Lower lobe of right lung (tissue), 2 donors: ENCODE results near the gene RRAS. TPM values are rescaled to one million over a fixed set of nuclear protein-coding genes. Genes with fewer than 3 reads are reported as not detected.

Experiments
- ATAC-seq, 2 donors: fragments of 200-7000 bp; cut with Tn5 transposase; one replicate each; pipeline ENCODE4 v1.9.1; 2020 to 2022; ENCODE audit warnings: mild to moderate bottlenecking in 2 of 2, moderate library complexity in 2 of 2
- DNase-seq: peaks from one replicate; pipeline ENCODE4 v3.0.0-alpha.2; 2020
- H3K27ac ChIP-seq: fragments of 200-600 bp; one replicate; pipeline ENCODE4 v1.8.0; 2022
- H3K27me3 ChIP-seq: fragments of 200-600 bp; one replicate; pipeline ENCODE4 v1.8.0; 2022; ENCODE audit warnings: low read depth
- H3K36me3 ChIP-seq: fragments of 200-600 bp; one replicate; pipeline ENCODE4 v1.8.0; 2022; ENCODE audit warnings: mild to moderate bottlenecking
- H3K4me1 ChIP-seq: fragments of 200-600 bp; one replicate; pipeline ENCODE4 v1.8.0; 2022
- H3K4me3 ChIP-seq: fragments of 200-600 bp; one replicate; pipeline ENCODE4 v1.8.0; 2022; ENCODE audit warnings: mild to moderate bottlenecking
- H3K9me3 ChIP-seq: fragments of 200-600 bp; one replicate; pipeline ENCODE4 v1.8.0; 2022
- intact Hi-C: fragments of 100-400 bp; cut with DNase I; formaldehyde crosslinking; loops from one replicate; pipeline ENCODE4 v1.11.0; 2022
- total RNA-seq: library from RNA; stranded (reverse); fragmentation: NEBNext Ultra II Directional; extraction: Animal tissue kit (Norgen Biotek cat#: 25700); gene quantifications from one replicate; pipeline ENCODE4 v1.2.1, GENCODE V29; 2021
- TF ChIP-seq, protein P1 (sequence below): fragments of 200-600 bp; IDR thresholded peaks from one replicate; pipeline ENCODE4 v1.8.0; 2022; ENCODE audit warnings: antibody characterized with exemption, mild to moderate bottlenecking
- donor health status: DM: no; HTN: yes; CAD: no; lungs with severe emphysema.

The RRAS gene
- total RNA-seq, 1 donor from 2014 or later: 114 TPM

- intact Hi-C loops: no loop called here
- ATAC-seq: no peak
- DNase-seq: no peak
- peaks cover 92% of the 10 kb centered on the region for H3K36me3 ChIP-seq
- no peak overlapping the region for H3K27ac ChIP-seq
- H3K4me3 ChIP-seq: no peak overlapping the region
- H3K9me3 ChIP-seq: no peaks in the 10 kb centered on the region
- H3K27me3 ChIP-seq: no peaks in the 10 kb centered on the region
- H3K4me1 ChIP-seq: no peaks in the 10 kb centered on the region
- TF ChIP-seq, protein P1, sequence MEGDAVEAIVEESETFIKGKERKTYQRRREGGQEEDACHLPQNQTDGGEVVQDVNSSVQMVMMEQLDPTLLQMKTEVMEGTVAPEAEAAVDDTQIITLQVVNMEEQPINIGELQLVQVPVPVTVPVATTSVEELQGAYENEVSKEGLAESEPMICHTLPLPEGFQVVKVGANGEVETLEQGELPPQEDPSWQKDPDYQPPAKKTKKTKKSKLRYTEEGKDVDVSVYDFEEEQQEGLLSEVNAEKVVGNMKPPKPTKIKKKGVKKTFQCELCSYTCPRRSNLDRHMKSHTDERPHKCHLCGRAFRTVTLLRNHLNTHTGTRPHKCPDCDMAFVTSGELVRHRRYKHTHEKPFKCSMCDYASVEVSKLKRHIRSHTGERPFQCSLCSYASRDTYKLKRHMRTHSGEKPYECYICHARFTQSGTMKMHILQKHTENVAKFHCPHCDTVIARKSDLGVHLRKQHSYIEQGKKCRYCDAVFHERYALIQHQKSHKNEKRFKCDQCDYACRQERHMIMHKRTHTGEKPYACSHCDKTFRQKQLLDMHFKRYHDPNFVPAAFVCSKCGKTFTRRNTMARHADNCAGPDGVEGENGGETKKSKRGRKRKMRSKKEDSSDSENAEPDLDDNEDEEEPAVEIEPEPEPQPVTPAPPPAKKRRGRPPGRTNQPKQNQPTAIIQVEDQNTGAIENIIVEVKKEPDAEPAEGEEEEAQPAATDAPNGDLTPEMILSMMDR: no peak
Measured at GRCh38 chr19:49654581-49654980, 14.6 kb upstream of the RRAS start.

GRCh38 chr19:49653466-49653806 is 13.5 kb upstream of the RRAS start:
- DNase-seq (no peak), ATAC-seq (no peak)
- H3K4me1 ChIP-seq: no peaks in the 10 kb centered on the region
- peaks cover 92% of the 10 kb centered on the region for H3K36me3 ChIP-seq
- H3K4me3 ChIP-seq: no peak overlapping the region
- no peaks in the 10 kb centered on the region for H3K27me3 ChIP-seq
- intact Hi-C loops: no loop called here
- H3K27ac ChIP-seq: no peak overlapping the region
- TF ChIP-seq, protein P1: no peak
- H3K9me3 ChIP-seq: no peaks in the 10 kb centered on the region

DNA sequence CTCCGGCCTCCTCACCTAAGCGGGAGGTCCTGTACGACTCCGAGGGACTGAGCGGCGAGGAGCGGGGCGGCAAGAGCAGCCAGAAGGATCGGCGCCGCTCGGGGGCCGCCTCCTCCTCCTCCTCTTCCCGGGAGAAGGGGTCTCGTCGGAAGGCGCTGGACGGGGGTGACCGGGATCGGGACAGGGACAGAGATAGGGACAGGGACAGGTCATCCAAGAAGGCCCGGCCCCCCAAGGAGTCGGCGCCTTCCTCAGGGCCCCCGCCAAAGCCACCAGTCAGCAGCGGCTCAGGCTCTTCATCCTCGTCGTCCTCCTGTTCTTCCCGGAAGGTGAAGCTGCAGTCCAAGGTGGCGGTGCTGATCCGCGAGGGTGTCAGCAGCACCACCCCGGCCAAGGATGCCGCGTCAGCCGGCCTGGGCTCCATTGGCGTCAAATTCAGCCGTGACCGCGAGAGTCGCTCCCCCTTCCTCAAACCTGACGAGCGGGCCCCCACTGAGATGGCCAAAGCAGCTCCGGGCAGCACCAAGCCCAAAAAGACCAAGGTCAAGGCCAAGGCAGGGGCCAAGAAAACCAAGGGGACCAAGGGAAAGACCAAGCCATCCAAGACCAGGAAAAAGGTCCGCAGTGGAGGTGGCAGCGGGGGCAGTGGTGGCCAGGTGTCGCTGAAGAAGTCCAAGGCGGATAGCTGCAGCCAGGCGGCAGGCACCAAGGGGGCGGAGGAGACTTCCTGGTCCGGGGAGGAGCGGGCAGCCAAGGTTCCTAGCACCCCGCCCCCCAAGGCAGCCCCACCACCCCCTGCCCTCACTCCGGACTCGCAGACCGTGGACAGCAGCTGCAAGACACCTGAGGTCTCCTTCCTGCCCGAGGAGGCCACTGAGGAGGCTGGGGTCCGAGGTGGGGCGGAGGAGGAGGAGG is 12.9 kb upstream of the RRAS start:
- peaks cover 92% of the 10 kb centered on the region for H3K36me3 ChIP-seq
- TF ChIP-seq, protein P1: no peak
- no peaks in the 10 kb centered on the region for H3K27me3 ChIP-seq
- ATAC-seq (no peak), DNase-seq (no peak)
- intact Hi-C loops: no loop called here
- H3K9me3 ChIP-seq: no peaks in the 10 kb centered on the region
- H3K4me1 ChIP-seq: no peaks in the 10 kb centered on the region
- no peak overlapping the region for H3K27ac ChIP-seq
- H3K4me3 ChIP-seq: no peak overlapping the region

- no peak for ATAC-seq
- peaks cover 92% of the 10 kb centered on the region for H3K36me3 ChIP-seq
Measured at GRCh38 chr19:49651820-49652550, 12.0 kb upstream of the RRAS start.

DNA sequence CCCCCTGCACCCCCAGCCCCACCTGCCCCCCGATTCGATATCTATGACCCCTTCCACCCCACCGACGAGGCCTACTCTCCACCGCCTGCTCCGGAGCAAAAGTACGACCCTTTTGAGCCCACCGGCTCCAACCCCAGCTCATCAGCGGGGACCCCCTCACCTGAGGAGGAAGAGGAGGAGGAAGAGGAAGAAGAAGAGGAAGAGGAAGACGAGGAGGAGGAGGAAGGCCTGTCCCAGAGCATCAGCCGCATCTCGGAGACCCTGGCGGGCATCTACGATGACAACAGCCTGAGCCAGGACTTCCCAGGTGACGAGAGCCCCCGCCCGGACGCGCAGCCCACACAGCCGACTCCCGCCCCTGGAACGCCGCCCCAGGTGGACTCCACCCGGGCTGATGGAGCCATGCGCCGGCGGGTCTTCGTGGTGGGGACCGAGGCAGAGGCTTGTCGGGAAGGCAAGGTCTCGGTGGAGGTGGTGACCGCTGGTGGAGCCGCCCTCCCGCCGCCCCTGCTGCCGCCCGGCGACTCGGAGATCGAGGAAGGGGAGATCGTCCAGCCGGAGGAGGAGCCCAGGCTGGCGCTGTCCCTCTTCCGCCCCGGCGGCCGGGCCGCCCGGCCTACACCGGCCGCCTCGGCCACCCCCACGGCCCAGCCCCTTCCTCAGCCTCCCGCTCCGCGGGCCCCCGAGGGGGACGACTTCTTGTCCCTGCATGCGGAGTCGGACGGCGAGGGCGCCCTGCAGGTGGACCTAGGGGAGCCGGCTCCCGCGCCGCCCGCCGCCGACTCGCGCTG is 11.3 kb upstream of the RRAS start:
- peaks cover 92% of the 10 kb centered on the region for H3K36me3 ChIP-seq
- no peaks in the 10 kb centered on the region for H3K9me3 ChIP-seq
- ATAC-seq: no peak
- H3K4me3 ChIP-seq: no peak overlapping the region
- no peak for DNase-seq
- intact Hi-C loops: no loop called here
- TF ChIP-seq, protein P1: no peak
- no peak overlapping the region for H3K27ac ChIP-seq
- H3K27me3 ChIP-seq: no peaks in the 10 kb centered on the region
- no peaks in the 10 kb centered on the region for H3K4me1 ChIP-seq

More at GRCh38 chr19:49651820-49652550, 12.0 kb upstream of the RRAS start:
- intact Hi-C loops: no loop called here
- Histone ChIP-seq H3K9me3 (no peaks in the 10 kb centered on the region), H3K27ac (no peak overlapping the region), H3K27me3 (no peaks in the 10 kb centered on the region), H3K4me3 (no peak overlapping the region), H3K4me1 (no peaks in the 10 kb centered on the region)
- TF ChIP-seq, protein P1: no peak
- no peak for DNase-seq
